H1 (cell line): ENCODE data around the gene CDKL5. TPM values are rescaled to one million over a fixed set of nuclear protein-coding genes. Genes with fewer than 3 reads are reported as not detected.

ENCODE experiments used
- CTCF ChIA-PET: fragments of 300-600 bp; sonication (Branson Sonifier 250); formaldehyde crosslinking; loops from one replicate; lab custom pipeline; 2021; ENCODE audit not compliant: partially characterized antibody; lab: Charles Lee
- POLR2A ChIA-PET: fragments of 300-600 bp; sonication (Branson Sonifier 250); formaldehyde crosslinking; loops from one replicate; lab custom pipeline; 2021; ENCODE audit warnings: inconsistent platforms; ENCODE audit not compliant: partially characterized antibody; lab: Charles Lee
- DNase-seq, 2 experiments: peaks; one replicate each; pipeline versions ENCODE4 v3.0.0 to v3.0.0-alpha.2; 2010 to 2022; ENCODE audit warnings: low spot score in 2 of 2, low read depth in 1 of 2, mixed read lengths in 1 of 2
- FAIRE-seq: peaks from 2 replicates; lab custom pipeline; 2011; peaks lifted over from hg19 to GRCh38; lab: Jason Lieb, UNC
- H2AFZ ChIP-seq: 2 replicates; pipeline ENCODE4 v1.8.1; 2012; ENCODE audit warnings: low read length, inconsistent platforms
- H2AK5ac ChIP-seq: 2 replicates; pipeline ENCODE4 v1.6.1; 2013; ENCODE audit warnings: low read depth, low read length
- H2BK120ac ChIP-seq: replicated peaks from 2 replicates; pipeline ENCODE3; 2013; ENCODE audit warnings: low read depth, low read length, inconsistent platforms
- H2BK12ac ChIP-seq: 2 replicates; pipeline ENCODE4 v1.6.1; 2013; ENCODE audit warnings: low read depth, low read length
- H2BK15ac ChIP-seq: 2 replicates; pipeline ENCODE4 v1.6.1; 2013; ENCODE audit warnings: low read length
- H2BK20ac ChIP-seq: 2 replicates; pipeline ENCODE4 v1.6.1; 2013; ENCODE audit warnings: low read length
- H2BK5ac ChIP-seq: 2 replicates; pipeline ENCODE4 v1.6.1; 2013; ENCODE audit warnings: low read depth, low read length
- H3K14ac ChIP-seq: 2 replicates; pipeline ENCODE4 v1.6.1; 2013; ENCODE audit warnings: inconsistent platforms; ENCODE audit not compliant: insufficient read length
- H3K18ac ChIP-seq: 2 replicates; pipeline ENCODE4 v1.6.1; 2013; ENCODE audit warnings: low read length; ENCODE audit errors: extremely low read depth
- H3K23ac ChIP-seq: 2 replicates; pipeline ENCODE4 v1.6.1; 2013; ENCODE audit warnings: inconsistent platforms; ENCODE audit not compliant: insufficient read length
- H3K23me2 ChIP-seq: 2 replicates; pipeline ENCODE4 v1.6.1; 2013; ENCODE audit warnings: low read depth, low read length
- H3K27ac ChIP-seq: 2 replicates; pipeline ENCODE4 v1.6.1; 2011; ENCODE audit warnings: low read depth, low read length, inconsistent platforms
- H3K27me3 ChIP-seq, 4 experiments: replicated peaks in 1 of 4; 1 replicate in 1 of 4; 2 replicates in 3 of 4; pipeline versions ENCODE4 v1.6.1 to v1.8.1; 2011 to 2013; ENCODE audit warnings: low read length in 3 of 4, mild to moderate bottlenecking in 3 of 4, inconsistent platforms in 2 of 4, mixed read lengths in 2 of 4, moderate library complexity in 1 of 4; ENCODE audit not compliant: control insufficient read depth in 3 of 4, insufficient read depth in 3 of 4; ENCODE audit errors: extremely low read depth in 1 of 4
- H3K36me3 ChIP-seq, 4 experiments: 2 replicates each; pipeline versions ENCODE4 v1.6.1 to v1.8.1; 2011 to 2013; ENCODE audit warnings: mild to moderate bottlenecking in 4 of 4, low read length in 3 of 4, moderate library complexity in 2 of 4, control low read depth in 1 of 4, inconsistent platforms in 1 of 4; ENCODE audit not compliant: insufficient read depth in 4 of 4, control insufficient read depth in 2 of 4
- H3K4ac ChIP-seq: replicated peaks from 2 replicates; pipeline ENCODE3; 2013; ENCODE audit warnings: low read length, low read depth, mixed read lengths, inconsistent platforms; ENCODE audit not compliant: insufficient read length
- H3K4me1 ChIP-seq, 4 experiments: replicated peaks in 1 of 4; 1 replicate in 1 of 4; 2 replicates in 3 of 4; pipeline versions ENCODE4 v1.6.1 to v1.8.1; 2011 to 2013; ENCODE audit warnings: low read length in 3 of 4, inconsistent platforms in 2 of 4, mixed read lengths in 1 of 4; ENCODE audit not compliant: insufficient read depth in 4 of 4, control insufficient read depth in 3 of 4
- H3K4me2 ChIP-seq, 2 experiments: 2 replicates each; pipeline versions ENCODE4 v1.6.1 to v1.8.1; 2011 to 2013; ENCODE audit warnings: low read depth in 2 of 2, low read length in 2 of 2, control low read depth in 1 of 2, inconsistent platforms in 1 of 2, mild to moderate bottlenecking in 1 of 2; ENCODE audit not compliant: insufficient read depth in 1 of 2
- H3K4me3 ChIP-seq, 4 experiments: fragments of 200-600, 300-600 bp in 1 of 4; sonication (generic), shearing (Covaris generic), sonication (Bioruptor Twin) in 1 of 4; 2 replicates each; pipeline versions ENCODE4 v1.5.1 to v1.8.1; 2011 to 2016; ENCODE audit warnings: low read length in 4 of 4, low read depth in 3 of 4, control low read depth in 2 of 4, inconsistent platforms in 2 of 4, mild to moderate bottlenecking in 2 of 4, mixed read lengths in 1 of 4, moderate library complexity in 1 of 4; ENCODE audit not compliant: insufficient read depth in 2 of 4; ENCODE audit errors: extremely low read depth in 1 of 4
- H3K56ac ChIP-seq: replicated peaks from 2 replicates; pipeline ENCODE3; 2013; ENCODE audit warnings: low read depth, mild to moderate bottlenecking, mixed read lengths, low read length, inconsistent platforms; ENCODE audit not compliant: insufficient read length
- H3K79me1 ChIP-seq: 2 replicates; pipeline ENCODE4 v1.6.1; 2013; ENCODE audit warnings: low read depth, low read length, control low read depth
- H3K79me2 ChIP-seq, 2 experiments: 2 replicates each; pipeline versions ENCODE4 v1.6.1 to v1.8.1; 2012 to 2013; ENCODE audit warnings: low read length in 2 of 2, mild to moderate bottlenecking in 2 of 2, inconsistent platforms in 1 of 2; ENCODE audit not compliant: insufficient read depth in 2 of 2, control insufficient read depth in 1 of 2
- H3K9ac ChIP-seq, 4 experiments: replicated peaks in 1 of 4; 1 replicate in 1 of 4; 2 replicates in 3 of 4; pipeline versions ENCODE4 v1.6.1 to v1.8.1; 2011 to 2013; ENCODE audit warnings: low read depth in 3 of 4, low read length in 3 of 4, control low read depth in 2 of 4, mild to moderate bottlenecking in 2 of 4, moderate library complexity in 2 of 4, inconsistent platforms in 1 of 4; ENCODE audit errors: extremely low read depth in 1 of 4
- H3K9me3 ChIP-seq, 2 experiments: 2 replicates each; pipeline versions ENCODE4 v1.6.1 to v1.8.1; 2012 to 2013; ENCODE audit warnings: mild to moderate bottlenecking in 2 of 2, moderate library complexity in 2 of 2, control low read depth in 1 of 2, inconsistent platforms in 1 of 2, low read depth in 1 of 2, low read length in 1 of 2, mixed read lengths in 1 of 2; ENCODE audit not compliant: insufficient read depth in 2 of 2
- H4K20me1 ChIP-seq, 2 experiments: replicated peaks in 1 of 2; 2 replicates each; pipeline versions ENCODE3 to v1.8.1; 2011 to 2013; ENCODE audit warnings: inconsistent platforms in 2 of 2, low read length in 2 of 2, mild to moderate bottlenecking in 1 of 2; ENCODE audit not compliant: insufficient read depth in 2 of 2, control insufficient read depth in 1 of 2
- H4K5ac ChIP-seq: 2 replicates; pipeline ENCODE4 v1.6.1; 2013; ENCODE audit warnings: low read length, low read depth, mixed read lengths, inconsistent platforms; ENCODE audit not compliant: insufficient read length
- H4K8ac ChIP-seq: 2 replicates; pipeline ENCODE4 v1.8.0; 2013; ENCODE audit warnings: mild to moderate bottlenecking, moderate library complexity, low read length, inconsistent platforms; ENCODE audit not compliant: insufficient read depth; ENCODE audit errors: extremely low read depth
- H4K91ac ChIP-seq: replicated peaks from 2 replicates; pipeline ENCODE3; 2013; ENCODE audit warnings: low read length, mixed read lengths, inconsistent platforms; ENCODE audit not compliant: insufficient read length
- KDM5A ChIP-seq: fragments of 200-600 bp; IDR thresholded peaks from 2 replicates; pipeline ENCODE4 v1.7.1; 2012; ENCODE audit warnings: mild to moderate bottlenecking, low read length, inconsistent platforms, mixed read lengths
- MAFK ChIP-seq: IDR thresholded peaks from 2 replicates; pipeline ENCODE4 v1.6.1; 2012; ENCODE audit warnings: low read depth, mild to moderate bottlenecking, improper control_type of control experiment, low read length
- RBBP5 ChIP-seq: IDR thresholded peaks from 2 replicates; pipeline ENCODE4 v1.7.1; 2012; ENCODE audit warnings: low read depth, mild to moderate bottlenecking, inconsistent platforms, low read length, moderate library complexity, borderline replicate concordance
- WGBS, 2 experiments: shearing (Covaris generic) in 1 of 2; methylation state at CpG; one replicate each; pipeline versions ENCODE4 v1.1.6 to v1.1.7; 2013 to 2015; ENCODE audit warnings: low lambda C conversion rate in 2 of 2, mixed read lengths in 2 of 2, inconsistent platforms in 1 of 2, low coverage in 1 of 2, missing lambda C conversion rate in 1 of 2; ENCODE audit not compliant: insufficient replicate concordance in 2 of 2, insufficient coverage in 1 of 2, insufficient read length in 1 of 2; ENCODE audit errors: extremely low coverage in 1 of 2, missing lambda C conversion rate in 1 of 2; 5-methylcytosine and 5-hydroxymethylcytosine counted together
- polyA plus RNA-seq, 7 experiments: library from polyadenylated mRNA; depleted of rRNA in 3 of 7; stranded (reverse) in 5 of 7; unstranded in 2 of 7; fragments of >200 nt in 5 of 7; fragments of 200-250 nt in 2 of 7; gene quantifications; 1 replicate in 5 of 7; 2 replicates in 1 of 7; 4 replicates in 1 of 7; pipeline versions ENCODE4 v1.2.1 to v1.2.3, GENCODE V29; 2011 to 2013; ENCODE audit warnings: missing spikeins in 2 of 7, mixed read lengths in 2 of 7
- total RNA-seq: library from RNA; stranded (reverse); fragmentation: NEBNext Ultra II Directional; extraction: Animal tissue kit (Norgen Biotek cat#: 25700); gene quantifications from 2 replicates; pipeline ENCODE4 v1.2.1, GENCODE V29; 2021

Gene CDKL5
- total and polyA plus RNA-seq, 2 of the 8 experiments (the other 6 are each of a cell fraction or from before 2014, with no cell fraction given) = 5.5 to 15.6 TPM

DNA sequence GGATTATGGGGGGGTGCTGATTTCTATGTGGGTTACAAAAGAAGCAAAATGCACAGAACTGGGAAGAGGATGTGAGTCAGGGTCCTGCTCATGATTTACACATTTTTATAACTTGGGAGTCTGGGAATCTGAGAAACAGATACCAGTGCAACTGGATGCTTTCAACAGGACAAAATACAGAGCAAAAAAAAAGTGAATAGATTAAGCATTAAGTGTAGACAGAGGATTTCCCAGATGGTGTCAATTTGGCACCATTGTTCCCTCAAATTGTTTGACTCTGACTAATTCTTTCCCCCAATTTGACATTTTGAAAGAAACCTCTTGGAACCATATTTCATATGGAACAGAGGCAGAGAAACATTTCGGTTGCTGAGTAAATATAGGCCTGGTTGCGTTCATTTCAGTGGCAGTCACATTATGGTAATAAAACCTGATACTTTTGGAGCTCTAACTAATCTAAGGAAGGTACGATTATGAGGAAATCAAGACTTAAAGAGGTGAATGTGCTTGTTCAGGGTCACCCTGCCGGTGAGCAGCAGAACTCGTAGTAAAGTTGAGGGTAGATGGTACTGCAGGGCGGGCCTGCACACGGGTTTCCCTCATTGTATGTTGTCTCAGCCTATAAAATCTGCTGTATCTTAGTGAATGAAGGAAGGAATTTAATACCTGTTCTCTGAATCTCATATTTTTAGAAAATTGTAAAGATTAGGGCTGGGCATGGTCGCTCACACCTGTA, 18.7 kb upstream of the CDKL5 start:
- FAIRE-seq = no peak
- no peak overlapping the region for H3K9ac ChIP-seq
- no peak overlapping the region for H4K91ac ChIP-seq
- no peaks in the 10 kb centered on the region for H3K9me3 ChIP-seq
- H3K18ac ChIP-seq = no peak overlapping the region
- H2BK5ac ChIP-seq = no peak overlapping the region
- no peak overlapping the region for H2BK120ac ChIP-seq
- DNase-seq = no peak
- H3K27ac ChIP-seq = no peak overlapping the region
- no peak overlapping the region for H3K14ac ChIP-seq
- H3K27me3 ChIP-seq = no peaks in the 10 kb centered on the region
- ChIA-PET POLR2A (no interaction called here), CTCF (no interaction called here)
- no peak overlapping the region for H3K4ac ChIP-seq
- no peaks in the 10 kb centered on the region for H4K20me1 ChIP-seq
- no peak overlapping the region for H3K4me3 ChIP-seq
- H3K79me1 ChIP-seq = no peaks in the 10 kb centered on the region
- H3K4me1 ChIP-seq = no peaks in the 10 kb centered on the region
- H3K79me2 ChIP-seq = no peaks in the 10 kb centered on the region
- no peak overlapping the region for H2AK5ac ChIP-seq
- no peak overlapping the region for H2BK12ac ChIP-seq
- H2AFZ ChIP-seq = no peak overlapping the region
- H3K4me2 ChIP-seq = no peak overlapping the region
- H4K8ac ChIP-seq = no peak overlapping the region
- no peak overlapping the region for H4K5ac ChIP-seq
- no peak for TF ChIP-seq RBBP5
- TF ChIP-seq MAFK = no peak
- no peak for TF ChIP-seq KDM5A
- WGBS, 2 experiments = 88% methylated on average over 8 of the region's 8 CpGs; no CpG with 5 or more reads in 1 of the 2 experiments
- no peaks in the 10 kb centered on the region for H3K36me3 ChIP-seq
- H3K56ac ChIP-seq = no peak overlapping the region
- H2BK20ac ChIP-seq = no peak overlapping the region
- H3K23me2 ChIP-seq = no peaks in the 10 kb centered on the region
- no peak overlapping the region for H3K23ac ChIP-seq
- H2BK15ac ChIP-seq = no peak overlapping the region
